Activated B cell treated with CpG ODN at 0.5 μM for 24 hours (primary cell): ENCODE data around the gene FARS2. TPM values are rescaled to one million over a fixed set of nuclear protein-coding genes. Genes with fewer than 3 reads are reported as not detected.
"Not testable (repeated sequence)": the region's sequence is repeated elsewhere in the genome, so short reads cannot be mapped to it uniquely, and the experiment has no call there.

Experiments used
- ATAC-seq: fragments of 200-7000 bp; cut with Tn5 transposase; one replicate; pipeline ENCODE4 v1.10.0; 2021; ENCODE audit warnings: low read depth, mild to moderate bottlenecking, moderate library complexity
- CTCF ChIA-PET: fragments of 350-600 bp; sonication (Branson Sonifier 250); formaldehyde crosslinking; loops from one replicate; lab custom pipeline; 2021; ENCODE audit warnings: antibody characterized with exemption; lab: Charles Lee
- POLR2A ChIA-PET: fragments of 350-600 bp; sonication (Branson Sonifier 250); formaldehyde crosslinking; loops from one replicate; lab custom pipeline; 2021; ENCODE audit warnings: antibody characterized with exemption; lab: Charles Lee
- DNase-seq: peaks from one replicate; pipeline ENCODE4 v3.0.0; 2022
- H3K27ac Mint-ChIP-seq: one replicate; pipeline ENCODE4 v1.8.0; 2020; ENCODE audit warnings: mixed read lengths
- H3K27me3 Mint-ChIP-seq: one replicate; pipeline ENCODE4 v1.8.0; 2021; ENCODE audit warnings: mixed read lengths
- H3K36me3 Mint-ChIP-seq: one replicate; pipeline ENCODE4 v1.8.0; 2021; ENCODE audit warnings: low read depth, mixed read lengths
- H3K4me1 Mint-ChIP-seq: one replicate; pipeline ENCODE4 v1.8.0; 2021; ENCODE audit warnings: mixed read lengths
- H3K4me3 Mint-ChIP-seq: one replicate; pipeline ENCODE4 v1.8.0; 2020; ENCODE audit warnings: mild to moderate bottlenecking, mixed read lengths
- H3K9me3 Mint-ChIP-seq: one replicate; pipeline ENCODE4 v1.8.0; 2020; ENCODE audit warnings: mixed read lengths
- CTCF ChIP-seq: fragments of 200-600 bp; IDR thresholded peaks from one replicate; pipeline ENCODE4 v1.8.0; 2022; ENCODE audit warnings: antibody characterized with exemption, mild to moderate bottlenecking
- intact Hi-C: fragments of 100-400 bp; cut with micrococcal nuclease; formaldehyde crosslinking; loops from one replicate; pipeline ENCODE4 v1.15.1; 2024
- total RNA-seq: library from RNA; stranded (reverse); gene quantifications from 2 replicates; pipeline ENCODE4 v1.2.3, GENCODE V29; 2022

Gene FARS2
- total RNA-seq, 1 donor from 2014 or later: 32.7 TPM

- intact Hi-C loops: no loop called here
- DNase-seq (no peak), ATAC-seq (no peak)
- no peaks in the 10 kb centered on the region for H3K27me3 Mint-ChIP-seq
- H3K9me3 Mint-ChIP-seq: peaks cover 7% of the 10 kb centered on the region
- peaks cover 10% of the 10 kb centered on the region for H3K36me3 Mint-ChIP-seq
- ChIA-PET POLR2A (no interaction called here), CTCF (no interaction called here)
- H3K27ac Mint-ChIP-seq: no peak overlapping the region
- no peak overlapping the region for H3K4me3 Mint-ChIP-seq
- H3K4me1 Mint-ChIP-seq: peaks cover 26% of the 10 kb centered on the region
- no peak for TF ChIP-seq CTCF
These were observed 432.2 kb downstream of the FARS2 start for GRCh38 chr6:5693225-5694145.

DNA sequence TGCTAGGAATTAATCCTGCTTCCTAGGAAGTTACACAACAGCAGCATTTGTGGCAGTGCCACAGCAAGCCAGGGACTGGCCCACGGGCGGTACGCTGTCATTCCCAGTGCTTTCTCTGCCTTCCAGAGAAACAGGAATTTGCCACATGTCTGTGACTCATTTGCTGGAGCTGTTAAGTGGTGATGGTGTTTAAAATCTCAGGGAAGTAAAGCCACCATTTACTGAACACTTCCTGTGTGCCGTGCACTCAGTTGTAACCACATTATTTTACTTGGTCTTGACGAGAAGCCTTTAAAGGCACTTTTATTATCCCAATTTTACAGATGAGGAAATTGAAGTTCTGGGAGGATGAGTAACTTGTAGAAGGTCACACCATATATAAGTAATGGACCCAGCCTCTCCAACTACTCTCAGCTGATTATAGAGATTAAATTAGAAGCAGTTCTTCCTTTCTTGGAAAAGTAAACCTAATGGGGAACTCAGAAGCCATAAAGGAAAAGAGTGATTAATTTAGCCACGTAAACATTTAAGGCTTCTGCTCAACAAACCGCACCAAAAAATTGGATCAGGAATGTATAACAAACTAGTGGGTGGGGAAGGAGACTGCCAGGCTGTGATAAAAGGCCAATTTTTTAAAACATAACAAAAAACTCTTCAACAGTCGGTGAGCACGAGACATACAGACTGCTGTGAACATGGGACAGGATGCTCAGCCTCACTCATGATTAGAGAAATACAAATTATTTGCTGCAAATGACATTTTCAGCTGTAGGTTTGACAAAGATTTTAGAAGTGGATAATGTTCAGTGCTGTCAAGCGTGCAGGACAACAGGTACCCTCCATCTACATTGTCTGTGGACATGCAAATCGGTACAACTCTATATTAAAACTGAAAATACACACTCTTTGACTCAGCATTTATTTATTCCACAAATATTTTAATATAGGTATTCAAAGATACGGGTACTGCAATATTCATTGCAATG lies 434.2 kb downstream of the FARS2 start:
- Mint-ChIP-seq H3K27ac (peak overlapping the region; percentile 53), H3K9me3 (peaks cover 3% of the 10 kb centered on the region), H3K4me3 (no peak overlapping the region), H3K4me1 (peaks cover 39% of the 10 kb centered on the region), H3K36me3 (peaks cover 10% of the 10 kb centered on the region), H3K27me3 (no peaks in the 10 kb centered on the region)
- intact Hi-C loops: no loop called here
- CTCF ChIA-PET: no interaction called here
- POLR2A ChIA-PET: interaction anchor here (0.7 kb wide), 1 partner anchor 1582 kb away, joined by 3 read pairs; no protein-coding TSS in a partner anchor
- no peak for DNase-seq
- no peak for TF ChIP-seq CTCF
- peak; percentile 21 for ATAC-seq

- DNase-seq: no peak
- intact Hi-C loops: no loop called here
- ATAC-seq: no peak
- no peak for TF ChIP-seq CTCF
- H3K27ac Mint-ChIP-seq: no peak overlapping the region
- H3K36me3 Mint-ChIP-seq: peaks cover 2% of the 10 kb centered on the region
- CTCF ChIA-PET: no interaction called here
- no peaks in the 10 kb centered on the region for H3K27me3 Mint-ChIP-seq
- H3K4me1 Mint-ChIP-seq: peaks cover 39% of the 10 kb centered on the region
- H3K9me3 Mint-ChIP-seq: no peaks in the 10 kb centered on the region
- no peak overlapping the region for H3K4me3 Mint-ChIP-seq
- POLR2A ChIA-PET: no interaction called here
These were observed 436.2 kb downstream of the FARS2 start for GRCh38 chr6:5697508-5697907.

DNA sequence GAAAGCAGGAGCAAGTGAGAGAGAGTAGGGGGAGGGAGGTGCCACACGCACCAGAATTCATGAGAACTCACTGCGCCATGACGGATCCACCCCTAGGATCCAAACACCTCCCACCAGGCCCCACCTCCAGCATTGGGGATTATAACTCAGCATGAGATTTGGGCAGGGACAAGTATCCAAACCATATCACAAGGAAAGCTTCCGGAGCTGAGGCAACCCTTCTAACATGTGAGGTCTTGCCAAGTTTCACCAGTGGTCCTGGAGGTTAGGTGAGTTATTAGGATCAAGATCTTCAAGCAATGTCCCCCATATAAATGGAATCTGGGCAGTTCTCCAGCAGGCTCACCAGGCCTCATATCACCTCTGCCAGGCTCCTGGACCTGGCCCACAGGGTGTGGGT lies 437.0 kb downstream of the FARS2 start:
- Mint-ChIP-seq H3K4me1 (peaks cover 39% of the 10 kb centered on the region), H3K27ac (peak overlapping the region; percentile 26), H3K27me3 (no peaks in the 10 kb centered on the region), H3K36me3 (peaks cover 2% of the 10 kb centered on the region), H3K4me3 (no peak overlapping the region), H3K9me3 (no peaks in the 10 kb centered on the region)
- ChIA-PET CTCF (no interaction called here), POLR2A (no interaction called here)
- no peak for TF ChIP-seq CTCF
- intact Hi-C loops: loop anchor here (2.0 kb wide), 2 partner anchors 14 to 26 kb away; no protein-coding TSS in a partner anchor
- no peak for DNase-seq
- no peak for ATAC-seq

DNA sequence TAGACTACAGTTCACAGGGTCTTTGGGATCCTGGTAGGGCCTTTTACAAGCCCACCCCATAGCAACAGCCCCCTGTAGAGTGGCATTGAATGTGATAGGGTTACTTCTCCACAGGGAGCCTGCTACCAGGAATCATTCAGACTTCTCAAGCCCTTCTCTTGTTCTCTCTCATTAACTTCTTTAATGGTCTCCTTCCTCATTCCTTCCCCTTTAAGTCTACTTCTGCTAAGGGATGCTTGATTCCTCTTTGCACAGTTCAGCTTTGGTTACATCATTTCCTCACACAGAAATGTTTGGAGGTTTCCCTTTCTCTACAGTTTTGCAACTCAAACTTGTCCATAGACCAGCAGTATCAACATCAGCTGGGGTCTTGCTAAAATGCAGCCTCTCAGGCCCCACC lies 437.8 kb downstream of the FARS2 start:
- peaks cover 39% of the 10 kb centered on the region for H3K4me1 Mint-ChIP-seq
- DNase-seq, H3K4me3 Mint-ChIP-seq, CTCF ChIA-PET, H3K36me3 Mint-ChIP-seq, H3K27me3 Mint-ChIP-seq, H3K9me3 Mint-ChIP-seq: not testable (repeated sequence)
- peak; percentile 45 for ATAC-seq
- intact Hi-C loops: loop anchor here (2.0 kb wide), 2 partner anchors 14 to 26 kb away; no protein-coding TSS in a partner anchor
- H3K27ac Mint-ChIP-seq: peak overlapping the region; percentile 65
- POLR2A ChIA-PET: interaction anchor here (0.7 kb wide), 1 partner anchor 31 kb away, joined by 5 read pairs; no protein-coding TSS in a partner anchor
